HG03064 (cell line): ENCODE measurements around the gene TRMT1L.

Experiments used
- ATAC-seq: cut with Tn5 transposase; IDR thresholded peaks from one replicate; pipeline ENCODE4 v1.9.1; 2021; ENCODE audit warnings: low read depth; ENCODE audit not compliant: unreplicated experiment

TRMT1L gene

GRCh38 chr1:185132534-185132933 is 24.2 kb downstream of the TRMT1L start:
- ATAC-seq, result no peak

- no peak for ATAC-seq
Observed at GRCh38 chr1:185129708-185130107, 27.0 kb downstream of the TRMT1L start.

GRCh38 chr1:185112356-185112755 is 44.4 kb downstream of the TRMT1L start:
- no peak for ATAC-seq

GRCh38 chr1:185111873-185112272 is 44.9 kb downstream of the TRMT1L start:
- ATAC-seq, result no peak

DNA sequence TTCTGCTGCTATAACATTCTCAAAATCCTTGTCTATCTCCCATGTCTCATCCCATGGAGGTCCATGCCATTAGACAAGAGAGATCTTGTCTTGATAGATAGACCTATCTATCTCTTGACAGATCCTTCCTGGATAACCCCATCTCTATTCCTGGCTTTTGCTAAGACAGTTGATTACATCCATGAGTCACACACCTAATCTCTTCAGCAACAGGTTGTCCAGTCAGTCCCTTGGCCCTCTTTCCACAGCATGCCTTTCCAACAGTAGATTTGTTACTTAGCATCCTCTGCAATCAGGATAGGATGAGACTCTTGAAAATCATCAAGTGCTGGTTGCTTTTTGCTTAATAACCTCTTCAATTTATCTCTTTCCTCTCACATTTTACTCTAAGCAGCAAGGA is 46.6 kb downstream of the TRMT1L start:
- no peak for ATAC-seq

GRCh38 chr1:185108321-185108720 is 48.4 kb downstream of the TRMT1L start:
- ATAC-seq, result no peak

- ATAC-seq, result no peak
Observed at GRCh38 chr1:185105121-185105520, 51.6 kb downstream of the TRMT1L start.

GRCh38 chr1:185104083-185104482 is 52.7 kb downstream of the TRMT1L start:
- no peak for ATAC-seq

GRCh38 chr1:185096531-185096930 is 60.2 kb downstream of the TRMT1L start:
- no peak for ATAC-seq

GRCh38 chr1:185094761-185095160 is 62.0 kb downstream of the TRMT1L start:
- ATAC-seq, result no peak

DNA sequence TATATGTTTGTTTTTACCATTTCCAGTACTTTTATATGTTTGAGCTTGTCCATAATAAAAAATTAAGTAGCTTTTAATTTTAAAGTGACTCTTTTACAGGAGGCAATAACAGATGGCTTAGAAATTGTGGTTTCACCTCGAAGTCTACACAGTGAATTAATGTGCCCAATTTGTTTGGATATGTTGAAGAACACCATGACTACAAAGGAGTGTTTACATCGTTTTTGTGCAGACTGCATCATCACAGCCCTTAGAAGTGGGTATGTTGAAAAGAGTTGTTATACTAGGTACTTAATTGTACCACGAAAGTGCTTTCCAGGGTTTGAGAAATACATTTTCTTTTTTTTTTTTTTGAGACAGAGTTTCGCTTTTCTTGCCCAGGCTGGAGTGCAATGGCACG is 65.3 kb downstream of the TRMT1L start:
- ATAC-seq, result no peak

DNA sequence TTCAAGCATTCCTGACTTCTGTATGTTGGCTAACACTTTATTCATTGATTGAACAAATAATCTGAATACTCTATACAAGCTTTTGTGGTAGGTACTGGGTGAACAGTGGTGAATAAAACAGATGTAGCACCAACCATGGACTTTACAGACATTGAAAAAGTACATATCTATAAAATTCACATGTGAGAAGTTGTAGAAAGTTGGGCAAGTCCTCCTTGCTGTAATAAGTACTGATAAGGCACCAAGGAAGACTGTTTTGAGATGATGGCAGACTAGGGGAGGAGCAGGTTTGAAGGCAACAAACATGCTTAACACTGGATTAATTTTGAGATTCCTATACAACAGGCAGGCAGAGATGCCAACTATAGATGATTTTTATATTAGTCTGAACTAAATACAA is 69.0 kb downstream of the TRMT1L start:
- ATAC-seq, result no peak

DNA sequence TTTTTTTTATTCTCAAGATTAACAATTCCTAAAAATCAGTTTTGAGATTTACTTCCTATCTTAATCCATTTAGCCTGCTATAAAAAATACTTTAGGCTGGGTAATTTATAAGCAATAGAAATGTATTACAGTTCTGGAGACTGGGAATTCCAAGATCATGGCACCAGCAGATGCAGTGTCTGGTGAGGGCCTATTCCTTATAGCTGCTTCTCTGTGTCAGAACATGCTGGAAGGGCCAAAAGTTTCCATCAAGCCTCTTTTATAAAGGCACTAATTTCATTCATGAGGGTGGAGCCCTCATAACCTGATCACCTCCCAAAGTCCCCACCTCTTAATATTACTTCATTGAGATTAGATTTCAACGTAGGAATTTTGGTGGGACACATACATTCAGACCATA is 69.7 kb downstream of the TRMT1L start:
- no peak for ATAC-seq

GRCh38 chr1:185083818-185084217 is 72.9 kb downstream of the TRMT1L start:
- no peak for ATAC-seq

DNA sequence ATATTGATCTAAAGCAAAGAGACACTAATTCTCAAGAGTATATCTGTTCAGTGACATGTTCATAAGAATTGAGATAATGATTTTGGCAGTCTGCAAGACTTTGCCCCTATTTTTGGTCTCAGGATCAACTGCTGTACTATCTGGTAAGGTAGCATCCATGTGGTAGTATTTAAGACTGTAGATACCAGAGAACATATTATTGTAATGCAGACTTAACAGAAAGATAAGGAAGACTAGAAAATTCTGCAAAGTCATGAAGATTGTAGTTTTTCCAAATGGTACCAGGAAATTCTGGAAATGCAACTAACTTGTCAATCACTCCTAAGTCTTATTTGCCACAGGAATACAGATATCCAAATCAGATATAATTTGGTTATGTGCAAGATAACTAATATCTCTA is 76.3 kb downstream of the TRMT1L start:
- ATAC-seq, result no peak

DNA sequence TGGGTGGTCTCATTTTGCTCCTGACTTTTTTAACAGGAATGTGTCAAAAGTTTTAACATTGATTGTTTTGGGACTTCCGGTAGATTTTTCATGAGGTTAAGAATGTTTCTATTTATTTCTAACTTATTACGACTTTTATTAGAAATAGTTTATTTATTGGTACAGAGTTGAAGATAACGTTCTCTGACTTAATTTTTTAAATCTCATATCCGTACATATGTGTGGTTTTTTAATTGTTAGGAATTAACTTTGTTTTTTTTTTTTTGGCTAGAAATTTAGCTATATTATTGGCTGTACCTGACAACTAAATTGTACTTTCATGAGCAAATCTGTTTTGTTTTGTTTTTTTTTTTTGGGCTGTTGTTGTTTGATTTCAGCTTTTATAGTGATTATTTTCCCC is 79.4 kb downstream of the TRMT1L start:
- ATAC-seq, result no peak

- no peak for ATAC-seq
Observed at GRCh38 chr1:185075476-185075875, 81.3 kb downstream of the TRMT1L start.

DNA sequence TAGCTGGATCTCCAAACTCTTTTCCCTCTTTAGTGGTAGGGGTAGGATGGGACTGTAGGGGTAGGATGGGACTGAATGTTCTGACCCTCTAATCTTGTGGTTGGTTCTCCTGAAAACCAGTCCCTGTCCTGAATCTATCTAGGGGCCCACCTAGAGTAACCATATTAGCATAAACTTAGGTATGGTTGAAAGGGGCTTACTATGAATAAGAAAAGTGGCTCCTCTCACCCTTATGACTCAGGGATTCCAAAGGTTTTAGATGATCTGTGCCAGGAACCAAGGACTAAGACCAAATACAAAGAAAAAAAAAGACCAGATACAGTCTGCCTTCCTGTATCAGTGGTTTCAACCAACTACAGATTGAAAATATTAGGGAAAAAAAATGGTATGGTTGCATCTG is 82.4 kb downstream of the TRMT1L start:
- ATAC-seq, result no peak

DNA sequence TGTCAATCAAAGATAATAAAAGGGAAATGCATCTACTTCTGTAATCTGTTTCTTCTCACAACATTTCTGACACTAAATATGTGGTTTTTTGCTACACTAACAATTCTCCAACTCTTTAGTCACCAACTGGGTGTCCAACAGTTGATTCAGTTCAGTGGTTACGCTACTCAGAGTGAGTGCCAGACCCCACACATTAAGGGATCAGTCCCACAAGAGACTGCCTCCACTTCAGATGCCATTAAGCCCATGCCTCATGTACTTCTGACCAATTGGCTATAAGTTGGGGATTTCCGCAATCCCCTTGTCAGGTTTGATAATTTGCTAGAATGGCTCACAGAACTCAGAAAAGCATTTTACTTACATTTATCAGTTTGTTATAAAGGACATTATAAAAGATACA is 83.0 kb downstream of the TRMT1L start:
- ATAC-seq, result no peak

DNA sequence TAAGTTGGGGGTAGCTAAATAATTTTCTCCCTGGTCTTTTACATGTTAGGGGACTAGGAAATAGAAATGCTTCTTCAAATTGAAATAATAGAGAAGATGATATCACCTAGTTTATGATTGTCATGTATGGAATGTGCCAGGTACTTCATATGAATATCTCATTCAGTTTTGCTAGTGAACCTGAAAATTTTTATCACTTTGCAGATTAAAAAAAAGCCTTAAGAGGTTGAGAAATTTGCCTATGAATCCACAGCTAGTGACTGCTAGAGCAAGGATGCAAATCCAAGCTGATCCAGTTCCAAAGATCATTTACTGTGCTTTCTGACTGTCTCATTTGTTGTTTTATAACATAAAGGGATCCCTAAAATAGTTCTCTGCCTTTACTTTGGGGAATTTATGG is 86.7 kb downstream of the TRMT1L start:
- ATAC-seq, result no peak

DNA sequence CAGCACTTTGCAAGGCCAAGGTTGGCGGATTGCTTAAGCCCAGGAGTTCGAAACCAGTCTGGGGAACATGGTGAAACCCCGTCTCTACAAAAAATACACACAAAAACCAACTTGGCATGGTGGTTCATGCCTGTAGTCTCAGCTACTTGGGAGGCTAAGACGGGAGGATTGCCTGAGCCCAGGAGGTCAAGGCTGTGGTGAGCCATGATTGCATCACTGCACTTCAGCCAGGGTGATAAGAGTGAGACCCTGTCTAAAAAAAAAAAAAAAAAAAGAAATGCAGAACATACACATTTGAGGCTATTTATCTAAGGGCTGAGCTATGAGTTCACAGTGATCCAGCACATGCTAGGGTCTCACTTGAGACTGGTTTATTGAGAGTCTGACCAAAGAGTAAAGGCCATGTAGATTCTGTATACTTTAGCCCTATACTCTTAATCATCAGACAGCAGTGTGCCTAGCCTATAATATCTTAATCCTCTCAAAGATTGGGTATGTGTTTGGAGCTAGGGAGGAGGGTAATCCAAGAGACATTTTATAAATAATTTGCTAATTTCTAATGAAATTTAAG is 87.5 kb downstream of the TRMT1L start:
- no peak for ATAC-seq

GRCh38 chr1:185068341-185068740 is 88.4 kb downstream of the TRMT1L start:
- no peak for ATAC-seq
